Testis (tissue), 2 donors: Measurements from ENCODE around the gene HIPK2.

ENCODE experiments used
- POLR2A ChIP-seq: fragments of 450-650 bp; IDR thresholded peaks from one replicate; pipeline ENCODE4 v1.6.1; 2017; ENCODE audit warnings: antibody characterized with exemption, mild to moderate bottlenecking, moderate library complexity
- TF ChIP-seq, protein P1 (sequence below), 3 experiments: fragments of 450-650 bp in 2 of 3; fragments of 200-600 bp in 1 of 3; sonication (generic) in 1 of 3; IDR thresholded peaks; one replicate each; pipeline ENCODE4 v1.5.1; 2016 to 2019; ENCODE audit warnings: antibody characterized with exemption in 3 of 3, mild to moderate bottlenecking in 2 of 3, moderate library complexity in 1 of 3

DNA sequence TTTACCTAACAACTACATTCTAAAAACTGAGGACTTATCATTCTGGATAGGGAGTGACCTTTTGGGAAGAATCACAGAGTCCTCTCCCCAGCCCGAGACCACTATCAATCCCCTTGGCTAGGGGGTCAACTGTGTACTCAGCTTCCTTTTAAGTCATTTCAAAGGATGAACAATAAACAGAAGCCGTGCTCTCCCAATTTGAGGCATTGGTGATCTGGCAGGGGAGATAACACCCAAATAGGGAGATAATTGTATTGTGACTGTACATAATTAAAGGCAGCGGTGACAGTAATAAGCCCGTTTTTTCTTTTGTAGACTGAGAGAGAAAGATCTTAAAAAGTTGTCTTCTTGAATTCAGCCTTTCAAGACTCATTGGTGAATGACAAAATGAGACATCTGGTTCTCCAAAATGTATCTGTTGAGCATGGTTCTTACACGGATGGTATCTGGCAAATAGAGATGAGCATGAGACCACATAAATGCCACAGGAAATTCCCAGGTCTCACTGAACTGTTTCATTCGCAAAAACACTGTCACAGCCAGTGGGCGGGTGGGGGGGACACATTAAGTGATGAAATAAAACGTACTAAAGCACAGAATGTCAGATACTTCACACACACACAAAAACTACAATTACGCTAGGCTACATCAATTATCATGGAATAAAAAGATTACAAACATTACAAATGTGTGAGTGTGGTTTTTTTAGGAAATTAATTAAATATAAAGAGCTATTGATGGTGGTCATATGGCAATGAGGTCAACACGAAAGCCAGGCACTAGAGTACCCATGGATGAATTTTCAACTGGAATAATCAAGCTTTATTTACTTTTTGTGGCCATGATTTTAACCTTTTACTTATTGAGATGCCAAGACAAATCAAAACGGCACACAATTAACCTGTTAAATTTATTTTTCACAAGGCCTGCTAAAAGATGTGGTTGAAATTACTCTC, 108.4 kb downstream of the HIPK2 start:
- no peak for TF ChIP-seq POLR2A
- TF ChIP-seq, protein P1, sequence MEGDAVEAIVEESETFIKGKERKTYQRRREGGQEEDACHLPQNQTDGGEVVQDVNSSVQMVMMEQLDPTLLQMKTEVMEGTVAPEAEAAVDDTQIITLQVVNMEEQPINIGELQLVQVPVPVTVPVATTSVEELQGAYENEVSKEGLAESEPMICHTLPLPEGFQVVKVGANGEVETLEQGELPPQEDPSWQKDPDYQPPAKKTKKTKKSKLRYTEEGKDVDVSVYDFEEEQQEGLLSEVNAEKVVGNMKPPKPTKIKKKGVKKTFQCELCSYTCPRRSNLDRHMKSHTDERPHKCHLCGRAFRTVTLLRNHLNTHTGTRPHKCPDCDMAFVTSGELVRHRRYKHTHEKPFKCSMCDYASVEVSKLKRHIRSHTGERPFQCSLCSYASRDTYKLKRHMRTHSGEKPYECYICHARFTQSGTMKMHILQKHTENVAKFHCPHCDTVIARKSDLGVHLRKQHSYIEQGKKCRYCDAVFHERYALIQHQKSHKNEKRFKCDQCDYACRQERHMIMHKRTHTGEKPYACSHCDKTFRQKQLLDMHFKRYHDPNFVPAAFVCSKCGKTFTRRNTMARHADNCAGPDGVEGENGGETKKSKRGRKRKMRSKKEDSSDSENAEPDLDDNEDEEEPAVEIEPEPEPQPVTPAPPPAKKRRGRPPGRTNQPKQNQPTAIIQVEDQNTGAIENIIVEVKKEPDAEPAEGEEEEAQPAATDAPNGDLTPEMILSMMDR (IDR thresholded peaks at IDR 0.05) = no peak
